Retinal pigment epithelial cell (primary cell): ENCODE measurements around the gene CLCN1.

Source experiments
- DNase-seq: peaks from one replicate; pipeline ENCODE4 v3.0.0-alpha.2; 2010; ENCODE audit warnings: low read depth
- H3K4me3 ChIP-seq: 2 replicates; pipeline ENCODE4 v1.5.1; 2011; ENCODE audit warnings: mild to moderate bottlenecking, low read length, control low read depth, moderate library complexity
- CTCF ChIP-seq: conservative IDR thresholded peaks from 2 replicates; pipeline ENCODE4 v1.5.1; 2011; ENCODE audit warnings: low read depth, low read length, control low read depth, inconsistent platforms

The CLCN1 gene

GRCh38 chr7:143351060-143351459 is 35.1 kb downstream of the CLCN1 start:
- no peak for DNase-seq
- H3K4me3 ChIP-seq: no peak overlapping the region
- no peak for TF ChIP-seq CTCF

GRCh38 chr7:143351574-143351973 is 35.7 kb downstream of the CLCN1 start:
- no peak for DNase-seq
- no peak overlapping the region for H3K4me3 ChIP-seq
- TF ChIP-seq CTCF: no peak

- DNase-seq: no peak
- no peak for TF ChIP-seq CTCF
- H3K4me3 ChIP-seq: no peak overlapping the region
Observed at GRCh38 chr7:143352531-143353002, 36.7 kb downstream of the CLCN1 start.

- H3K4me3 ChIP-seq: no peak overlapping the region
- DNase-seq: no peak
- TF ChIP-seq CTCF: no peak
Observed at GRCh38 chr7:143354376-143354775, 38.5 kb downstream of the CLCN1 start.

- H3K4me3 ChIP-seq: no peak overlapping the region
- no peak for DNase-seq
- TF ChIP-seq CTCF: no peak
Observed at GRCh38 chr7:143354965-143355364, 39.1 kb downstream of the CLCN1 start.

- no peak overlapping the region for H3K4me3 ChIP-seq
- DNase-seq: no peak
- no peak for TF ChIP-seq CTCF
Observed at GRCh38 chr7:143355450-143356385, 39.8 kb downstream of the CLCN1 start.

GRCh38 chr7:143356414-143357050 is 40.6 kb downstream of the CLCN1 start:
- no peak for DNase-seq
- no peak overlapping the region for H3K4me3 ChIP-seq
- no peak for TF ChIP-seq CTCF
